Esophagus muscularis mucosa (tissue), 4 donors: Measurements from ENCODE around the gene VCPKMT.

Experiments used
- CTCF ChIP-seq, 3 experiments: fragments of 200-600 bp in 2 of 3; fragments of 450-650 bp in 1 of 3; sonication (generic) in 2 of 3; IDR thresholded peaks; one replicate each; pipeline ENCODE4 v1.5.1; 2017 to 2019; ENCODE audit warnings: antibody characterized with exemption in 3 of 3, mild to moderate bottlenecking in 2 of 3, moderate library complexity in 1 of 3
- EP300 ChIP-seq: sonication (generic); formaldehyde crosslinking; IDR thresholded peaks from one replicate; pipeline ENCODE4 v1.6.1; 2017; ENCODE audit warnings: antibody characterized with exemption
- POLR2A ChIP-seq: fragments of 450-650 bp; IDR thresholded peaks from one replicate; pipeline ENCODE4 v1.6.1; 2017; ENCODE audit warnings: antibody characterized with exemption, moderate library complexity, mild to moderate bottlenecking, low read depth
- POLR2AphosphoS5 ChIP-seq, 2 donors: sonication (generic); formaldehyde crosslinking; IDR thresholded peaks; one replicate each; pipeline ENCODE4 v1.6.1; 2017; ENCODE audit warnings: antibody characterized with exemption in 2 of 2

GRCh38 chr14:50139192-50139591, 22.8 kb upstream of the VCPKMT start:
- TF ChIP-seq CTCF (IDR thresholded peaks at IDR 0.05) (no peak), POLR2AphosphoS5 (IDR thresholded peaks at IDR 0.05) (no peak), EP300 (no peak), POLR2A (no peak)
